ENCODE data around the gene CORT. TPM values are rescaled to one million over a fixed set of nuclear protein-coding genes. Genes with fewer than 3 reads are reported as not detected.

Gene CORT
- polyA plus RNA-seq, 1 donor (not counting 4 experiments of a cell fraction or from before 2014, with no cell fraction given), result 0.17 TPM

DNA sequence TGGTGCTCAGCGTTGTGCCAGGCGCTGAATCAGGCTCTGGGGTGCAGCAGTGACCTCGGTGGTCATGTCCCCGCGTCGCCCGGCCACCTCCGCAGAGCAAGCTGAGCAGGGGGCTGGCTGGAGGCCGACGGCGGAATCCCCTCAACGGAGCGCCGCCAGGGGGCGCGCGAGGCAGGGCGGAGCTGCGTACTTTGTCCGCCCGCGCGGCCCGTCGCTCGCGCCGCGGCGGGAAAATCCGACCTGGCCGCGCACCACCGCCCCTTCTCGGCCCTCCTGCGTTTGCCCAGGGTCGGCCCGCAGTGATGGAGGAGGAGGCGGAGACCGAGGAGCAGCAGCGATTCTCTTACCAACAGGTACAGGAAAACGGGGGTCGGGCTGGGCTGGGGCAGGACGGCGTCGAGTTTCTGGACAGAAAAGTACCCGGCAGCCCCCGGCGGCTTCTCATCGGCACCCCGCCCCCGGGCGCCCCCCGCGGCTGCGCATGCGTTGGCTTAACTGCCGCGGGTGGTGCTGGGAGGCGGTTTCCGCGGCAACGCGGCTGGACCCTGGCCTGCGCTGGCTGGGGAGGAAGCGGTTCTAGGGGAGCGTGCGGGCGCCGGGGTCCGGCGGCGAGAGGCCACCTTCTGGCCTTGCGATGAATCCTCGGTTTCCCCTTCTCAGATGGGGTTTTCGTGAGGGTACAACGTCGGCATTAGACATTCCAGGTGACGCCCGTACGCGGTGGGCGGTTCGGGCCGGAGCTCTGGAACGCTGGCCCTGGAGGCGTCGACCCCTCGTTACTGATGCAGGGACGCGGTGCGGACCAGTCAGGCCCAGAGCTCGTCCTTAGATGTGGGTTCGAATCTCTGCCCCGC lies 19.4 kb upstream of the CORT start, which contains the start of gene CENPS:
Gene CENPS (plus strand): TSS at position 218 of the 854 bp plus-strand sequence. CDS start 85 bp downstream, at position 303.
- TF ChIP-seq, protein P1, sequence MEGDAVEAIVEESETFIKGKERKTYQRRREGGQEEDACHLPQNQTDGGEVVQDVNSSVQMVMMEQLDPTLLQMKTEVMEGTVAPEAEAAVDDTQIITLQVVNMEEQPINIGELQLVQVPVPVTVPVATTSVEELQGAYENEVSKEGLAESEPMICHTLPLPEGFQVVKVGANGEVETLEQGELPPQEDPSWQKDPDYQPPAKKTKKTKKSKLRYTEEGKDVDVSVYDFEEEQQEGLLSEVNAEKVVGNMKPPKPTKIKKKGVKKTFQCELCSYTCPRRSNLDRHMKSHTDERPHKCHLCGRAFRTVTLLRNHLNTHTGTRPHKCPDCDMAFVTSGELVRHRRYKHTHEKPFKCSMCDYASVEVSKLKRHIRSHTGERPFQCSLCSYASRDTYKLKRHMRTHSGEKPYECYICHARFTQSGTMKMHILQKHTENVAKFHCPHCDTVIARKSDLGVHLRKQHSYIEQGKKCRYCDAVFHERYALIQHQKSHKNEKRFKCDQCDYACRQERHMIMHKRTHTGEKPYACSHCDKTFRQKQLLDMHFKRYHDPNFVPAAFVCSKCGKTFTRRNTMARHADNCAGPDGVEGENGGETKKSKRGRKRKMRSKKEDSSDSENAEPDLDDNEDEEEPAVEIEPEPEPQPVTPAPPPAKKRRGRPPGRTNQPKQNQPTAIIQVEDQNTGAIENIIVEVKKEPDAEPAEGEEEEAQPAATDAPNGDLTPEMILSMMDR (optimal IDR thresholded peaks at IDR 0.05 in 1 of 3, IDR thresholded peaks at IDR 0.05 in 1 of 3, conservative IDR thresholded peaks at IDR 0.05 in 1 of 3; ENCODE audit: extremely low read depth in 1 of 3, insufficient read depth in 2 of 3, low read length in 3 of 3), result peak; percentile 72 to 94 (median 91)
- TF ChIP-seq EZH2 (IDR thresholded peaks at IDR 0.05; ENCODE audit: low read length), result no peak
- H3K9ac ChIP-seq (ENCODE audit: control insufficient read depth, extremely low read depth, insufficient read depth, low read length), result peak within 1 kb of the TSS; percentile 93
- dilution Hi-C loops (cut with MboI; ENCODE audit: extremely low pct_ligation_motif_present, low sequenced_read_pairs), result no loop called here
- peaks cover 10% of the 10 kb centered on the region for H3K79me2 ChIP-seq (ENCODE audit: control insufficient read depth, insufficient read depth, low read length)
- peak within 1 kb of the TSS; percentile 72 to 90 (median 80) for H3K4me3 ChIP-seq (ENCODE audit: control insufficient read depth in 2 of 3, extremely low read depth in 1 of 3, insufficient read depth in 2 of 3, low read depth in 1 of 3, low read length in 3 of 3)
- H3K36me3 ChIP-seq (ENCODE audit: control insufficient read depth in 2 of 2, extremely low read depth in 1 of 2, insufficient read depth in 2 of 2, low read length in 2 of 2), result peaks cover 0 to 2% of the 10 kb centered on the region in 2 experiments
- H3K27me3 ChIP-seq (ENCODE audit: control insufficient read depth, extremely low read depth, insufficient read depth, low read length), result no peaks in the 10 kb centered on the region
- H3K27ac ChIP-seq (ENCODE audit: control insufficient read depth, insufficient read depth, low read length), result peak within 1 kb of the TSS; percentile 79
- no peaks in the 10 kb centered on the region for H4K20me1 ChIP-seq (ENCODE audit: control insufficient read depth, extremely low read depth, insufficient read depth, low read length)
- peak within 1 kb of the TSS; percentile 99 for H2AFZ ChIP-seq (ENCODE audit: control insufficient read depth, low read length)
- FAIRE-seq (no peak), DNase-seq (ENCODE audit: low read depth, low spot score) (no peak)
- H3K9me1 ChIP-seq (ENCODE audit: control insufficient read depth, extremely low read depth, insufficient read depth, low read length), result no peaks in the 10 kb centered on the region
- H3K9me3 ChIP-seq (ENCODE audit: control insufficient read depth, low read depth, low read length), result no peaks in the 10 kb centered on the region
- H3K4me1 ChIP-seq (ENCODE audit: control insufficient read depth, extremely low read depth, insufficient read depth, low read length), result peaks cover 12% of the 10 kb centered on the region
- peak within 1 kb of the TSS; percentile 99 for H3K4me2 ChIP-seq (ENCODE audit: control insufficient read depth, extremely low read depth, insufficient read depth, low read depth, low read length)

DNA sequence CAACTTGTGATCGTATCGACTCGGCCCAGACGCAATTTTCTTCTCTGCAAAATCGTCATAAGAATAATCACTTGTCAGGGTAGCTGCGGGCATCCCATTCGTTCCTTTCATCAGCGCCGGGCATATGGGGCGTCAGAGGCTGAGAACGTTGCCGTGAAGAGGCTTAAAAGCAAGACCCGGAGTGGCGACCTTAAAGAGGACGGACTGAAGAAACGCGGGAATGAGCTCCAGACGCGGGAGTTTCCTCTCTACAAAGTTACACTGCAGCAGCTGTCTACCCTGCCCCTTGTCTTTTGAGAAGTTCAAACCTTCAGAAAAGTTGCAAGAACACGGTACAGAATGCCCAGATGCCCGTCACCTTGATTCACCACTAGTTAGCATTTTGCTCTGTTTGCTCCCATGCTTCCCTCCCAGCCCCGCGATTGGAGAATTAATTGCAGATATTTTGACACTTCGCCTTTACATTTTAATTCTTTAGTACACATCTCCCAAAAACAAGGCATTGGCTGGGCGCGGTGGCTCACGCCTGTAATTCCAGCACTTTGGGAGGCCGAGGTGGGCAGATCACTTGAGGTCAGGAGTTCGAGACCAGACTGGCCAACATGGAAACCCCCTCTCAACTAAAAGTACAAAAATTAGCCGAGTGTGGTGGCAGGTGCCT lies 18.6 kb upstream of the CORT start:
- FAIRE-seq, result no peak

More for the DNA sequence above, 18.6 kb upstream of the CORT start:
- TF ChIP-seq, protein P1 (optimal IDR thresholded peaks at IDR 0.05 in 1 of 3, IDR thresholded peaks at IDR 0.05 in 1 of 3, conservative IDR thresholded peaks at IDR 0.05 in 1 of 3; ENCODE audit: extremely low read depth in 1 of 3, insufficient read depth in 2 of 3, low read length in 3 of 3), result no peak
- TF ChIP-seq EZH2 (IDR thresholded peaks at IDR 0.05; ENCODE audit: low read length), result no peak
- H3K9ac ChIP-seq (ENCODE audit: control insufficient read depth, extremely low read depth, insufficient read depth, low read length), result peak overlapping the region; percentile 93
- no peak for DNase-seq (ENCODE audit: low read depth, low spot score)
- peaks cover 12% of the 10 kb centered on the region for H3K4me1 ChIP-seq (ENCODE audit: control insufficient read depth, extremely low read depth, insufficient read depth, low read length)
- H3K27ac ChIP-seq (ENCODE audit: control insufficient read depth, insufficient read depth, low read length), result peak overlapping the region; percentile 79
- no peaks in the 10 kb centered on the region for H3K9me3 ChIP-seq (ENCODE audit: control insufficient read depth, low read depth, low read length)
- H4K20me1 ChIP-seq (ENCODE audit: control insufficient read depth, extremely low read depth, insufficient read depth, low read length), result no peaks in the 10 kb centered on the region
- H3K4me3 ChIP-seq (ENCODE audit: control insufficient read depth in 2 of 3, extremely low read depth in 1 of 3, insufficient read depth in 2 of 3, low read depth in 1 of 3, low read length in 3 of 3), result peak overlapping the region; percentile 72 to 90 (median 80)
- H2AFZ ChIP-seq (ENCODE audit: control insufficient read depth, low read length), result peak overlapping the region; percentile 99
- dilution Hi-C loops (cut with MboI; ENCODE audit: extremely low pct_ligation_motif_present, low sequenced_read_pairs), result no loop called here
- H3K4me2 ChIP-seq (ENCODE audit: control insufficient read depth, extremely low read depth, insufficient read depth, low read depth, low read length), result peak overlapping the region; percentile 99
- peaks cover 10% of the 10 kb centered on the region for H3K79me2 ChIP-seq (ENCODE audit: control insufficient read depth, insufficient read depth, low read length)
- H3K36me3 ChIP-seq (ENCODE audit: control insufficient read depth in 2 of 2, extremely low read depth in 1 of 2, insufficient read depth in 2 of 2, low read length in 2 of 2), result peaks cover 0 to 2% of the 10 kb centered on the region in 2 experiments
- no peaks in the 10 kb centered on the region for H3K9me1 ChIP-seq (ENCODE audit: control insufficient read depth, extremely low read depth, insufficient read depth, low read length)
- no peaks in the 10 kb centered on the region for H3K27me3 ChIP-seq (ENCODE audit: control insufficient read depth, extremely low read depth, insufficient read depth, low read length)

Data from keratinocyte (primary cell).